GM18861 (cell line): ENCODE results near the gene PLCG2.

Experiments used
- ATAC-seq: cut with Tn5 transposase; IDR thresholded peaks from one replicate; pipeline ENCODE4 v1.9.1; 2021; ENCODE audit not compliant: unreplicated experiment

Gene PLCG2

GRCh38 chr16:81905277-81905676 is 126.2 kb downstream of the PLCG2 start:
- ATAC-seq: no peak

- ATAC-seq: no peak
Measured at GRCh38 chr16:81907681-81908080, 128.6 kb downstream of the PLCG2 start.

- no peak for ATAC-seq
Measured at GRCh38 chr16:81908466-81909262, 129.6 kb downstream of the PLCG2 start.

- no peak for ATAC-seq
Measured at GRCh38 chr16:81910366-81910885, 131.3 kb downstream of the PLCG2 start.

GRCh38 chr16:81912395-81912794 is 133.3 kb downstream of the PLCG2 start:
- ATAC-seq: no peak

- no peak for ATAC-seq
Measured at GRCh38 chr16:81913222-81913621, 134.1 kb downstream of the PLCG2 start.

- ATAC-seq: no peak
Measured at GRCh38 chr16:81917375-81917774, 138.3 kb downstream of the PLCG2 start.

GRCh38 chr16:81918927-81919326 is 139.8 kb downstream of the PLCG2 start:
- ATAC-seq: no peak

GRCh38 chr16:81920498-81920897 is 141.4 kb downstream of the PLCG2 start:
- no peak for ATAC-seq

- ATAC-seq: no peak
Measured at GRCh38 chr16:81921085-81921814, 142.2 kb downstream of the PLCG2 start.

- no peak for ATAC-seq
Measured at GRCh38 chr16:81921843-81922584, 142.9 kb downstream of the PLCG2 start.

GRCh38 chr16:81923296-81923695 is 144.2 kb downstream of the PLCG2 start:
- no peak for ATAC-seq

GRCh38 chr16:81925016-81925415 is 145.9 kb downstream of the PLCG2 start:
- ATAC-seq: no peak

- ATAC-seq: no peak
Measured at GRCh38 chr16:81926036-81926435, 146.9 kb downstream of the PLCG2 start.

- no peak for ATAC-seq
Measured at GRCh38 chr16:81927561-81928185, 148.6 kb downstream of the PLCG2 start.

- ATAC-seq: no peak
Measured at GRCh38 chr16:81928271-81928918, 149.3 kb downstream of the PLCG2 start.

GRCh38 chr16:81928975-81929374 is 149.9 kb downstream of the PLCG2 start:
- ATAC-seq: no peak

- ATAC-seq: no peak
Measured at GRCh38 chr16:81929841-81930240, 150.8 kb downstream of the PLCG2 start.

GRCh38 chr16:81931927-81932326 is 152.8 kb downstream of the PLCG2 start:
- ATAC-seq: no peak

- ATAC-seq: no peak
Measured at GRCh38 chr16:81932668-81933067, 153.6 kb downstream of the PLCG2 start.
